IMR-90 (cell line): Measurements from ENCODE around the gene SOX1. TPM values are rescaled to one million over a fixed set of nuclear protein-coding genes. Genes with fewer than 3 reads are reported as not detected.

ENCODE experiments used
- ATAC-seq: fragments of 200-7000 bp; cut with Tn5 transposase; 2 replicates; pipeline ENCODE4 v1.9.1; 2020; ENCODE audit warnings: low read depth, mild to moderate bottlenecking, moderate library complexity
- BruUV-seq: library from RNA; stranded (reverse); fragments of 400-500 nt; replicated peaks from 2 replicates; lab custom pipeline; 2021; lab: Mats Ljungman, UMichigan
- CTCF ChIA-PET: fragments of 300-600 bp; formaldehyde crosslinking; extraction: SDS; loops from one replicate; lab custom pipeline; 2021; ENCODE audit warnings: antibody characterized with exemption; lab: Yijun Ruan, JAX
- POLR2A ChIA-PET: fragments of 300-600 bp; sonication (Branson Sonifier 250); formaldehyde crosslinking; loops from one replicate; lab custom pipeline; 2022; ENCODE audit warnings: antibody characterized with exemption; ENCODE audit not compliant: unreplicated experiment; lab: Charles Lee
- DNase-seq: peaks from one replicate; pipeline ENCODE4 v3.0.0; 2013
- H2AFZ ChIP-seq: replicated peaks from 2 replicates; pipeline ENCODE3; 2013; ENCODE audit warnings: low read length, mild to moderate bottlenecking; ENCODE audit not compliant: poor library complexity
- H2AK5ac ChIP-seq: 2 replicates; pipeline ENCODE4 v1.6.1; 2013; ENCODE audit warnings: low read depth, low read length, inconsistent platforms
- H2AK9ac ChIP-seq: replicated peaks from 2 replicates; pipeline ENCODE3; 2013; ENCODE audit warnings: mild to moderate bottlenecking, low read depth, low read length, moderate library complexity; ENCODE audit not compliant: poor library complexity
- H2BK120ac ChIP-seq: 2 replicates; pipeline ENCODE4 v1.6.1; 2013; ENCODE audit warnings: low read depth, low read length, inconsistent platforms
- H2BK15ac ChIP-seq: 3 replicates; pipeline ENCODE4 v1.6.1; 2013; ENCODE audit warnings: low read depth, low read length, inconsistent platforms
- H2BK20ac ChIP-seq: 2 replicates; pipeline ENCODE4 v1.6.1; 2013; ENCODE audit warnings: low read depth, mild to moderate bottlenecking, inconsistent platforms, low read length, moderate library complexity
- H2BK5ac ChIP-seq: 2 replicates; pipeline ENCODE4 v1.6.1; 2013; ENCODE audit warnings: mild to moderate bottlenecking, low read depth, low read length, inconsistent platforms; ENCODE audit not compliant: poor library complexity, severe bottlenecking
- H3K14ac ChIP-seq: replicated peaks from 2 replicates; pipeline ENCODE4 v1.6.1; 2013; ENCODE audit warnings: low read depth, low read length, inconsistent platforms
- H3K18ac ChIP-seq: 2 replicates; pipeline ENCODE4 v1.6.1; 2013; ENCODE audit warnings: low read depth, low read length, control low read depth
- H3K23ac ChIP-seq: 2 replicates; pipeline ENCODE4 v1.6.1; 2013; ENCODE audit warnings: low read depth, low read length, inconsistent platforms
- H3K27ac ChIP-seq: 2 replicates; pipeline ENCODE4 v1.5.1; 2013; ENCODE audit warnings: mild to moderate bottlenecking, control low read depth, low read length; ENCODE audit not compliant: insufficient read depth
- H3K27me3 ChIP-seq: 2 replicates; pipeline ENCODE4 v1.6.1; 2013; ENCODE audit warnings: low read length; ENCODE audit not compliant: control insufficient read depth, insufficient read depth
- H3K36me3 ChIP-seq: 2 replicates; pipeline ENCODE4 v1.6.1; 2013; ENCODE audit warnings: low read length, mixed read lengths; ENCODE audit not compliant: control insufficient read depth, insufficient read depth
- H3K4ac ChIP-seq: 2 replicates; pipeline ENCODE4 v1.6.1; 2013; ENCODE audit warnings: low read depth, low read length, inconsistent platforms
- H3K4me1 ChIP-seq: 2 replicates; pipeline ENCODE4 v1.6.1; 2013; ENCODE audit warnings: low read length, mixed read lengths; ENCODE audit not compliant: control insufficient read depth, insufficient read depth
- H3K4me2 ChIP-seq: 2 replicates; pipeline ENCODE4 v1.6.1; 2013; ENCODE audit warnings: low read depth, mild to moderate bottlenecking, control low read depth, low read length, moderate library complexity
- H3K4me3 ChIP-seq: 2 replicates; pipeline ENCODE4 v1.5.1; 2013; ENCODE audit warnings: low read depth, mild to moderate bottlenecking, control low read depth, low read length, moderate library complexity; ENCODE audit not compliant: insufficient read depth
- H3K56ac ChIP-seq: 2 replicates; pipeline ENCODE4 v1.6.1; 2013; ENCODE audit warnings: low read length, inconsistent platforms; ENCODE audit not compliant: insufficient read depth; ENCODE audit errors: extremely low read depth
- H3K79me1 ChIP-seq, 2 experiments: 2 replicates each; pipeline ENCODE4 v1.6.1; 2013; ENCODE audit warnings: low read length in 2 of 2, inconsistent platforms in 1 of 2, low read depth in 1 of 2
- H3K9ac ChIP-seq: 2 replicates; pipeline ENCODE4 v1.6.1; 2013; ENCODE audit warnings: low read depth, low read length, control low read depth
- H3K9me1 ChIP-seq: 2 replicates; pipeline ENCODE4 v1.6.1; 2013; ENCODE audit warnings: low read length, inconsistent platforms; ENCODE audit not compliant: insufficient read depth
- H3K9me3 ChIP-seq: 2 replicates; pipeline ENCODE4 v1.6.1; 2013; ENCODE audit warnings: low read length; ENCODE audit not compliant: control insufficient read depth, insufficient read depth
- H4K20me1 ChIP-seq: 2 replicates; pipeline ENCODE4 v1.6.1; 2013; ENCODE audit warnings: low read length, inconsistent platforms; ENCODE audit not compliant: insufficient read depth
- H4K5ac ChIP-seq: 2 replicates; pipeline ENCODE4 v1.6.1; 2013; ENCODE audit warnings: mild to moderate bottlenecking, low read depth, low read length, control low read depth
- H4K8ac ChIP-seq, 2 experiments: 2 replicates each; pipeline ENCODE4 v1.6.1; 2013; ENCODE audit warnings: low read depth in 2 of 2, low read length in 2 of 2, control low read depth in 1 of 2, inconsistent platforms in 1 of 2
- H4K91ac ChIP-seq: 2 replicates; pipeline ENCODE4 v1.6.1; 2013; ENCODE audit warnings: low read depth, low read length, inconsistent platforms; ENCODE audit not compliant: insufficient read depth
- BHLHE40 ChIP-seq: fragments of 150-350 bp; IDR thresholded peaks from 2 replicates; pipeline ENCODE4 v1.6.1; 2016; ENCODE audit warnings: mild to moderate bottlenecking, low read depth, low read length
- CEBPB ChIP-seq: IDR thresholded peaks from 2 replicates; pipeline ENCODE4 v1.6.1; 2012; ENCODE audit warnings: low read depth, low read length, improper control_type of control experiment
- MAZ ChIP-seq: IDR thresholded peaks from 2 replicates; pipeline ENCODE4 v1.6.1; 2012; ENCODE audit warnings: low read depth, mild to moderate bottlenecking, low read length, improper control_type of control experiment, moderate library complexity, borderline replicate concordance
- POLR2A ChIP-seq: IDR thresholded peaks from 2 replicates; pipeline ENCODE4 v1.6.1; 2012; ENCODE audit warnings: mild to moderate bottlenecking, low read depth, low read length
- RAD21 ChIP-seq: IDR thresholded peaks from 2 replicates; pipeline ENCODE4 v1.6.1; 2012; ENCODE audit warnings: low read length, improper control_type of control experiment
- RCOR1 ChIP-seq: IDR thresholded peaks from 2 replicates; pipeline ENCODE4 v1.6.1; 2012; ENCODE audit warnings: mild to moderate bottlenecking, low read length, improper control_type of control experiment; ENCODE audit not compliant: insufficient replicate concordance
- RFX5 ChIP-seq: IDR thresholded peaks from 2 replicates; pipeline ENCODE4 v1.8.0; 2012; ENCODE audit warnings: low read depth, mild to moderate bottlenecking, low read length, moderate library complexity
- USF2 ChIP-seq: fragments of 150-350 bp; IDR thresholded peaks from 2 replicates; pipeline ENCODE4 v1.6.1; 2017; ENCODE audit warnings: mild to moderate bottlenecking, antibody characterized with exemption, low read length, low read depth
- WGBS, 2 experiments: methylation state at CpG; one replicate each; pipeline versions ENCODE4 v1.1.5 to v1.1.7; 2013; ENCODE audit warnings: missing lambda C conversion rate in 2 of 2; ENCODE audit not compliant: insufficient read length in 1 of 2; ENCODE audit errors: extremely low coverage in 2 of 2; 5-methylcytosine and 5-hydroxymethylcytosine counted together
- dilution Hi-C: fragments of 300-500 bp; cut with HindIII; formaldehyde crosslinking; loops from one replicate; pipeline ENCODE4 v1.14.3; 2018; ENCODE audit warnings: low sequenced_read_pairs; ENCODE audit not compliant: unreplicated experiment
- in situ Hi-C: fragments of 300-500 bp; cut with MboI; formaldehyde crosslinking; loops from 3 replicates; pipeline ENCODE4 v1.14.3; 2019; ENCODE audit warnings: low sequenced_read_pairs, inconsistent platforms, mixed read lengths
- intact Hi-C: fragments of 100-400 bp; cut with micrococcal nuclease; formaldehyde crosslinking; loops from 2 replicates; pipeline ENCODE4 v1.10.0; 2022
- polyA plus RNA-seq, 3 experiments: library from polyadenylated mRNA; depleted of rRNA; stranded (reverse); fragments of >200 nt; gene quantifications; 2 replicates each; pipeline ENCODE4 v1.2.3, GENCODE V29; 2012; ENCODE audit warnings: low replicate concordance in 1 of 3
- total RNA-seq: library from RNA; depleted of rRNA; stranded (reverse); fragments of >200 nt; gene quantifications from 2 replicates; pipeline ENCODE4 v1.2.3, GENCODE V29; 2012

The SOX1 gene
- total and polyA plus RNA-seq, 2 of the 4 experiments (the other 2 are of a cell fraction), result not detected

DNA sequence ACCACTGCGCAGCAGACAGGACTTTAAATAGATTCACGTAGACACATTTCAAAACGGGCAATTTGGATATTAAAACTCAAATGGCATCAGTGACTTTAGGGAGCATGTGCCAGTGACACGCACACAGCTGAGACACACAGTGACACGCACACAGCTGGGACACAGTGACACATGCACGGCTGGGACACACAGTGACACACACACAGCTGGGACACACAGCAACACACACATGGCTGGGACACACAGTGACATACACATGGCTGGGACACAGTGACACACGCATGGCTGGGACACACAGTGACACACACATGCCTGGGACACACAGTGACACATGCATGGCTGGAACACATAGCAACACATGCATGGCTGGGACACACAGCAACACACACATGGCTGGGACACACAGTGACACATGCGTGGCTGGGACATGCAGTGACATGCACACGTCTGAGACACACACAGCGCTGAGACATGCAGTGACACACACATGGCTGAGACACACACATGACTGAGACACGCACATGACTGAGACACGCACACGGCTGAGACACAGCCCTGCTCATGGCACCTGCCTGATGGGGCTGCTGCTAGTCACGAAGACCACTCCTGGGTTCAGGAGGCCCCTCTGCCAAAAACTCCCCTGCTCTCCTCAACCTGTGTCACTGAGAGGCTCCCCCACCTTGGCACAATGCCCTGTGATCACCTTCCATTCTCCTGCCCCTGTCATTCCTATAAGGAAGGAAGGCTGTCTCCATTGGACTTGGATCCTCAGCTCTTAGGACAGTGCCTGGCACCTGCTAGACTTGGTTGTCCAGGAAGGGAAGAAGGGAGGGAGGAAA lies 52.5 kb downstream of the SOX1 start:
- POLR2A ChIA-PET, result no interaction called here
- no peak for ATAC-seq
- no TSS peak for BruUV-seq

More for the DNA sequence above, 52.5 kb downstream of the SOX1 start:
- Histone ChIP-seq H4K5ac (no peak overlapping the region), H2BK20ac (no peak overlapping the region), H3K27me3 (no peaks in the 10 kb centered on the region), H4K91ac (no peak overlapping the region), H3K4me1 (no peaks in the 10 kb centered on the region), H3K36me3 (no peaks in the 10 kb centered on the region), H3K56ac (no peak overlapping the region), H3K9me1 (no peaks in the 10 kb centered on the region), H3K27ac (no peak overlapping the region), H3K23ac (no peak overlapping the region), H2BK120ac (no peak overlapping the region), H3K4ac (no peak overlapping the region), H2AFZ (peak overlapping the region; percentile 3), H3K14ac (no peak overlapping the region), H3K9ac (no peak overlapping the region), H4K20me1 (no peaks in the 10 kb centered on the region), H3K9me3 (peaks cover 41% of the 10 kb centered on the region), H2BK15ac (no peak overlapping the region), H2AK9ac (no peak overlapping the region), H3K4me2 (no peak overlapping the region), H3K18ac (no peak overlapping the region), H4K8ac (no peak overlapping the region), H3K4me3 (no peak overlapping the region), H2BK5ac (no peak overlapping the region), H3K79me1 (no peaks in the 10 kb centered on the region), H2AK5ac (no peak overlapping the region)
- TF ChIP-seq MAZ, result no peak
- no peak for TF ChIP-seq CEBPB
- no peak for TF ChIP-seq RAD21
- no peak for TF ChIP-seq USF2
- TF ChIP-seq RCOR1, result no peak
- TF ChIP-seq BHLHE40, result no peak
- TF ChIP-seq POLR2A, result no peak
- no peak for TF ChIP-seq RFX5
- intact Hi-C loops (no loop called here), in situ Hi-C loops (no loop called here), dilution Hi-C loops (no loop called here)
- no peak for DNase-seq
- 71% methylated on average over 9 of the region's 14 CpGs; no CpG with 5 or more reads in 1 of the 2 experiments for WGBS, 2 experiments
- CTCF ChIA-PET, result no interaction called here
